Lung (tissue), 12 donors: ENCODE measurements around the gene DCUN1D1. TPM values are rescaled to one million over a fixed set of nuclear protein-coding genes. Genes with fewer than 3 reads are reported as not detected.

Experiments
- ATAC-seq: fragments of 200-7000 bp; cut with Tn5 transposase; one replicate; pipeline ENCODE4 v1.9.1; 2020; ENCODE audit warnings: moderate number of reproducible peaks; ENCODE audit not compliant: insufficient read depth, low FRiP score
- DNase-seq, 3 donors: peaks; one replicate each; pipeline ENCODE4 v3.0.0-alpha.2; 2013 to 2017
- H3K27ac ChIP-seq, 2 donors: one replicate each; pipeline ENCODE4 v1.5.1; 2013; ENCODE audit warnings: mild to moderate bottlenecking in 2 of 2, moderate library complexity in 2 of 2, control low read depth in 1 of 2, inconsistent platforms in 1 of 2, low read depth in 1 of 2, low read length in 1 of 2
- H3K27me3 ChIP-seq, 3 donors: one replicate each; pipeline ENCODE4 v1.5.1; 2013; ENCODE audit warnings: low read length in 2 of 3; ENCODE audit not compliant: control insufficient read depth in 3 of 3, insufficient read depth in 3 of 3
- H3K36me3 ChIP-seq, 4 donors: one replicate each; pipeline ENCODE4 v1.5.1; 2013; ENCODE audit warnings: low read length in 4 of 4, mild to moderate bottlenecking in 1 of 4, moderate library complexity in 1 of 4; ENCODE audit not compliant: control insufficient read depth in 4 of 4, insufficient read depth in 4 of 4
- H3K4me1 ChIP-seq, 5 donors: one replicate each; pipeline ENCODE4 v1.5.1; 2013; ENCODE audit warnings: low read length in 5 of 5, mild to moderate bottlenecking in 2 of 5, moderate library complexity in 1 of 5; ENCODE audit not compliant: control insufficient read depth in 5 of 5, insufficient read depth in 5 of 5
- H3K4me3 ChIP-seq: one replicate; pipeline ENCODE4 v1.5.1; 2013; ENCODE audit warnings: mild to moderate bottlenecking, control low read depth, moderate library complexity
- H3K9ac ChIP-seq, 2 donors: one replicate each; pipeline ENCODE4 v1.5.1; 2013; ENCODE audit warnings: low read length in 2 of 2, control low read depth in 1 of 2; ENCODE audit not compliant: insufficient read depth in 1 of 2
- H3K9me3 ChIP-seq, 4 donors: one replicate each; pipeline ENCODE4 v1.5.1; 2013; ENCODE audit warnings: low read length in 3 of 4, mild to moderate bottlenecking in 1 of 4, moderate library complexity in 1 of 4; ENCODE audit not compliant: control insufficient read depth in 4 of 4, insufficient read depth in 3 of 4
- CTCF ChIP-seq: IDR thresholded peaks from 2 replicates; pipeline ENCODE4 v1.5.1; 2012; ENCODE audit warnings: mild to moderate bottlenecking; ENCODE audit errors: control extremely low read depth, extremely low read depth
- WGBS, 2 donors: extraction: QIAGEN DNeasy Blood & Tissue Kit; methylation state at CpG; one replicate each; pipeline ENCODE4 v1.1.7; 2013; 5-methylcytosine and 5-hydroxymethylcytosine counted together
- polyA plus RNA-seq, 2 donors: library from polyadenylated mRNA; stranded (reverse); fragments of 200-250 nt; gene quantifications; one replicate each; pipeline ENCODE4 v1.2.1, GENCODE V29; 2013
- total RNA-seq, 2 donors: library from RNA; depleted of rRNA in 1 of 2; stranded (reverse); fragments of >200 nt in 1 of 2; gene quantifications; one replicate each; pipeline ENCODE4 v1.2.1, GENCODE V29; 2014 to 2021
- donor health status: control.
- donor health status: control.
- donor health status: Bipolar disorder and iron deficiency.
- donor health status: healthy.
- donor health status: DM: yes; HTN: yes; CAD: no.

DCUN1D1 gene
- total and polyA plus RNA-seq, 4 donors, result 6.8 to 54.7 (median 23.5) TPM

- Histone ChIP-seq H3K27ac (no peak overlapping the region), H3K4me3 (no peak overlapping the region), H3K9ac (no peak overlapping the region), H3K27me3 (no peaks in the 10 kb centered on the region), H3K9me3 (no peaks in the 10 kb centered on the region), H3K36me3 (peaks cover 3 to 18% (median 16%) of the 10 kb centered on the region in 4 donors), H3K4me1 (no peaks in the 10 kb centered on the region)
- WGBS, 2 donors, result 74 to 90% methylated on average over 6 of the region's 6 CpGs
- no peak for ATAC-seq
- DNase-seq, result no peak
- TF ChIP-seq CTCF, result no peak
These were observed 33.5 kb upstream of the DCUN1D1 start for GRCh38 chr3:183013856-183014255.

GRCh38 chr3:183013074-183013473 lies 32.7 kb upstream of the DCUN1D1 start:
- ATAC-seq, result no peak
- H3K9me3 ChIP-seq, result no peaks in the 10 kb centered on the region
- H3K36me3 ChIP-seq, result peaks cover 3 to 18% (median 15%) of the 10 kb centered on the region in 4 donors
- TF ChIP-seq CTCF, result no peak
- no peaks in the 10 kb centered on the region for H3K27me3 ChIP-seq
- no peaks in the 10 kb centered on the region for H3K4me1 ChIP-seq
- no peak overlapping the region for H3K9ac ChIP-seq
- no peak overlapping the region for H3K4me3 ChIP-seq
- H3K27ac ChIP-seq, result no peak overlapping the region
- 97 to 99% methylated on average over 5 of the region's 5 CpGs for WGBS, 2 donors
- no peak for DNase-seq

- ATAC-seq (no peak), DNase-seq (no peak)
- Histone ChIP-seq H3K4me1 (no peaks in the 10 kb centered on the region), H3K27ac (no peak overlapping the region), H3K27me3 (no peaks in the 10 kb centered on the region), H3K9ac (no peak overlapping the region), H3K9me3 (no peaks in the 10 kb centered on the region), H3K36me3 (peaks cover 0 to 6% (median 3%) of the 10 kb centered on the region in 4 donors), H3K4me3 (no peak overlapping the region)
- TF ChIP-seq CTCF, result no peak
These were observed 28.5 kb upstream of the DCUN1D1 start for GRCh38 chr3:183008800-183009199.

GRCh38 chr3:183008303-183008702 lies 28.0 kb upstream of the DCUN1D1 start:
- Histone ChIP-seq H3K9ac (no peak overlapping the region), H3K4me3 (no peak overlapping the region), H3K27me3 (no peaks in the 10 kb centered on the region), H3K4me1 (no peaks in the 10 kb centered on the region), H3K27ac (no peak overlapping the region), H3K36me3 (peaks cover 0 to 6% (median 3%) of the 10 kb centered on the region in 4 donors), H3K9me3 (no peaks in the 10 kb centered on the region)
- no peak for TF ChIP-seq CTCF
- DNase-seq (no peak), ATAC-seq (no peak)
- WGBS, 2 donors, result 95 to 98% methylated on average over 4 of the region's 4 CpGs
